ENCODE data around the gene HID1. TPM values are rescaled to one million over a fixed set of nuclear protein-coding genes. Genes with fewer than 3 reads are reported as not detected.

The HID1 gene
- total RNA-seq, 1 experiment from 2014 or later, result 5.0 TPM

- no peak for DNase-seq (ENCODE audit: extremely low read depth, low read depth)
Observed at GRCh38 chr17:74951680-74952421, 20.7 kb downstream of the HID1 start.

- no peak for DNase-seq (ENCODE audit: extremely low read depth, low read depth)
Observed at GRCh38 chr17:74951065-74951464, 21.5 kb downstream of the HID1 start.

- DNase-seq (ENCODE audit: extremely low read depth, low read depth), result no peak
Observed at GRCh38 chr17:74950207-74950606, 22.4 kb downstream of the HID1 start.

- no peak for DNase-seq (ENCODE audit: extremely low read depth, low read depth)
Observed at GRCh38 chr17:74949455-74950115, 23.0 kb downstream of the HID1 start.

GRCh38 chr17:74947041-74947754, 25.4 kb downstream of the HID1 start:
- DNase-seq (ENCODE audit: extremely low read depth, low read depth), result no peak

- no peak for DNase-seq (ENCODE audit: extremely low read depth, low read depth)
Observed at GRCh38 chr17:74946641-74947040, 25.9 kb downstream of the HID1 start.

GRCh38 chr17:74945543-74945942, 27.0 kb downstream of the HID1 start:
- no peak for DNase-seq (ENCODE audit: extremely low read depth, low read depth)

GRCh38 chr17:74943808-74944522, 28.6 kb downstream of the HID1 start:
- DNase-seq (ENCODE audit: extremely low read depth, low read depth), result no peak

- DNase-seq (ENCODE audit: extremely low read depth, low read depth), result no peak
Observed at GRCh38 chr17:74941128-74941725, 31.3 kb downstream of the HID1 start.

GRCh38 chr17:74939534-74939933, 33.0 kb downstream of the HID1 start:
- DNase-seq (ENCODE audit: extremely low read depth, low read depth), result no peak

- no peak for DNase-seq (ENCODE audit: extremely low read depth, low read depth)
Observed at GRCh38 chr17:74938194-74938950, 34.2 kb downstream of the HID1 start.

GRCh38 chr17:74937064-74938051, 35.2 kb downstream of the HID1 start:
- DNase-seq (ENCODE audit: extremely low read depth, low read depth), result no peak

GRCh38 chr17:74936470-74936799, 36.1 kb downstream of the HID1 start:
- no peak for DNase-seq (ENCODE audit: extremely low read depth, low read depth)

GRCh38 chr17:74935585-74936469, 36.7 kb downstream of the HID1 start, which contains the start of gene OTOP3:
Gene OTOP3, plus strand, starts transcription at chr17:74935898. Its CDS starts 24 bp downstream, at chr17:74935922.
- DNase-seq (ENCODE audit: extremely low read depth, low read depth), result no peak

GRCh38 chr17:74935048-74935447, 37.5 kb downstream of the HID1 start:
- no peak for DNase-seq (ENCODE audit: extremely low read depth, low read depth)

GRCh38 chr17:74930535-74931036, 42.0 kb downstream of the HID1 start:
- DNase-seq (ENCODE audit: extremely low read depth, low read depth), result no peak

- DNase-seq (ENCODE audit: extremely low read depth, low read depth), result no peak
Observed at GRCh38 chr17:74928786-74929185, 43.8 kb downstream of the HID1 start.

Data from NCI-H460 (cell line).